KOPT-K1 (cell line): ENCODE measurements around the gene PALS1.

ENCODE experiments used
- H3K27ac ChIP-seq: fragments of 200-600 bp; sonication (generic); 2 replicates; pipeline ENCODE4 v1.5.1; 2016; ENCODE audit warnings: antibody characterized with exemption, mild to moderate bottlenecking, low read depth, low read length; ENCODE audit not compliant: poor library complexity, severe bottlenecking
- H3K36me3 ChIP-seq: fragments of 200-600 bp; sonication (generic); 2 replicates; pipeline ENCODE4 v1.5.1; 2017; ENCODE audit warnings: antibody characterized with exemption, mild to moderate bottlenecking, low read length, moderate library complexity; ENCODE audit not compliant: insufficient read depth
- H3K9me3 ChIP-seq: fragments of 200-600 bp; sonication (generic); 2 replicates; pipeline ENCODE4 v1.5.1; 2017; ENCODE audit warnings: antibody characterized with exemption, low read length, mild to moderate bottlenecking; ENCODE audit not compliant: insufficient read depth, poor library complexity, severe bottlenecking

Gene PALS1

DNA sequence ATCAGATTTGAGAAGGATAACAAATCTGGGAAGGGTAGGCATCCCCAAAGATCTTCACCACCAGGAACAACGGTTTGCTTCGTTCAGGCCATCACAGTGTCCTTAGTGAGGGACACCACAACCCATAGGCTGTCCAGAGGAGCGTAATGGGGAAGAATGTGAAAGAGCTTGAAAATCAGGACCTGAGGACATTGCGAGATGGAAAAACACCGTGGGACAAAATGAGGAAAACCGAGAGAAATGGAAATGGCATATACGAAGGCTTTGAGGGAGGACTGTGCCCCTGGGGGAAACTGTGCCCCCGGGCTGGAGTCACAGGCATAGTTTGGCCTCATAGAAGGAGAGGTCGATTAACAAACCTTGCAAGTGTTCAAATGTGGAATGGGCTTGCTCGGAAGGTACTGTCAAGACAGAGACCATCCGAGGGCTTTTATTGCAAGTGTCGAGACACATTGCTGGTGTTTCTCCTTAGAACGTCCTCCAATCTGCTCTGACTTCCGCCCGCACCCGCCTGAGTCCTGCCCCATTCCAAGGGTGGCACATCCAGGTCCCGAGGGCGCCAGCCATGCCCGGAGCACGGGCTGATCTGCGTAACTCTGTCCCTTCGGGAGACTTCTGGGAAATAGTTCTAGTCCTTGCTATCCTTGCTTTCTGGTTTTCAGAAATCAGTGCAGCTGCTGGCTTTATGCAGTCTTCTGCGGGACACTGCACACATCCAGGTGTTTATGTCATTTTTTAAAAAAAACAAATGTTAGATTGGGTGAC, 885 bp upstream of the PALS1 start:
- no peaks in the 10 kb centered on the region for H3K9me3 ChIP-seq
- peak overlapping the region; percentile 29 for H3K27ac ChIP-seq
- H3K36me3 ChIP-seq: no peaks in the 10 kb centered on the region

DNA sequence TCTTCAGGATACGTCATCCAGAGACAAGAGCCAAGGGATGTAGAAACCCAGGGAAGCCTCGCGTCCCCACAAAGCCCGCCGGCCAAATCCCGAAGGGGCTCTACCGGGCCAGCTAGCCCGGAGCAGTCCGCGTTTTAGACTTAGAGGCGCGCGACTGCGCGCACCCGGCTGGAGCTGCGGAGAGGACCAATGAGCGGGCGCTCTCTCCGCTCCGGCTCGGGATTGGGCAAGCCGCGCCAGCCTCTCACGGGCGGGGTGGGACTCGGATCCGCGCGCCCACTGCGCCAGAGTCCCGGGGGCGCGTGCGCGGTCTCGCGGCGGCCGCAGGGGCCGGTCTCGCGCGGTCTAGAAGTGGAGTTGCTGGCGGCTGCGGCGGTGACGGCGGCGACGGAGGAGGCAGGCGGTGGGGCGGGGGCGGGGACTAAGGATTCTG, 241 bp upstream of the PALS1 start:
- H3K27ac ChIP-seq: peak overlapping the region; percentile 61
- no peaks in the 10 kb centered on the region for H3K9me3 ChIP-seq
- H3K36me3 ChIP-seq: no peaks in the 10 kb centered on the region

DNA sequence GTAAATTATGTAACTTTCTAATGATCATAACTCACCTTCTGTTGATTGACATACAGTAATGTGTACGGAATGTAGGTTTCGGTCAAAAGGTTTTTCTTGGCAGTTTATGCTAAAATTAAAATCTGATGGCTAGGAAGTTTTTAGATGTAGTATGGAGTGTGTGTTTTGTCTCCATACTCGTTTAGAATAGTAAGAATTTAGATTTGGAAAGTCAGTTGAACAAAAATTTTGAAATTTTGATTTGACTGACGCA, 859 bp downstream of the PALS1 start:
- Histone ChIP-seq H3K9me3 (no peaks in the 10 kb centered on the region), H3K36me3 (no peaks in the 10 kb centered on the region), H3K27ac (peak overlapping the region; percentile 61)

DNA sequence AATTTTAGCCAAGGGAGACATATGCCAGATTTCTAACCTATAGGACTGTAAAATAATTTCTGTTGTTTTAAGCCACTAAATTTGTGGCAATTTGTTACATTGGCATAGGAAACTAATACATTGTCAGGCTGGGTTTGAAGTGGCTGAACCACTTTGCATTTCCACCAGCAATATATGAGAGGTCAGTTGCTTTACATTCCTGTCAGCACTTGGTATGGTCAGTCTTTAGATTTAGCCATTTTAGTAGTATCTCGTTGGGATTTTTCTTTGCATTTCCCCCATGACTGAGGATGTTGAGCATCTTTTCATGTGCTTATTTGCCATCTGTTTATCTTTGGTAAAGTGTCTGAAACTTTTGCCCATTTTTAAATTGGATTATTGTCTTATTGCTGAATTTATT, 3.9 kb downstream of the PALS1 start:
- Histone ChIP-seq H3K9me3 (no peaks in the 10 kb centered on the region), H3K36me3 (no peaks in the 10 kb centered on the region), H3K27ac (no peak overlapping the region)

DNA sequence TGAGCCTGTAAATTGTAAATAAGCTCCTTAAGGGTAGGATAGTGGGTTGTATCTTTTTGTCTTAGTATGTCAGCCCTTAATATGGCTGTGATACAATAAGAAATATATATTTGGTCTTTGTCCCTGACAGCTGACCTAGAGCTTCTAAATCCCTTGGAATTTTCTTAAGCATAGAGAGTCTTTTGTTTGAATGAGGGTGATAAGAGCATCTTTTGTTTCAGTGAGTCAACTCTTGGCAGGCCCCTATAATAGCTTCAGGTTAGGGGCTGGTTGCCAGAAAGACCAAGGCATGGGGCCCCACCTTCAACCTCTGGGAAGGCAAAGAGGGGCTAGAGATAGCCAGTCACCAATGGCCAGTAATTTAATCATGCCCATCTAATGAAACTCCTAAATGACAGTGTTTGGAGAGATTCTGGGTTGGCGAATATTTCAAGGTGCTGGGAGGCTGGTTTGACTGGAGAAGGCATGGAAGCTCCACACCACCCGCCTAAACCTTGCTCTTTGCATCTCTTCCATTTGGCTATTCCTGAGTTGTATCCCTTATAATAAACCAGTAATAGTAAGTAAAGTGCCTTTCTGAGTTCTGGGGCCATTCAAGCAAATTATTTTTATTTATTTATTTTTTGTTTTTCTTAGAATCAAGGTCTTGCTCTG, 10.5 kb downstream of the PALS1 start:
- Histone ChIP-seq H3K9me3 (no peaks in the 10 kb centered on the region), H3K36me3 (no peaks in the 10 kb centered on the region), H3K27ac (no peak overlapping the region)

DNA sequence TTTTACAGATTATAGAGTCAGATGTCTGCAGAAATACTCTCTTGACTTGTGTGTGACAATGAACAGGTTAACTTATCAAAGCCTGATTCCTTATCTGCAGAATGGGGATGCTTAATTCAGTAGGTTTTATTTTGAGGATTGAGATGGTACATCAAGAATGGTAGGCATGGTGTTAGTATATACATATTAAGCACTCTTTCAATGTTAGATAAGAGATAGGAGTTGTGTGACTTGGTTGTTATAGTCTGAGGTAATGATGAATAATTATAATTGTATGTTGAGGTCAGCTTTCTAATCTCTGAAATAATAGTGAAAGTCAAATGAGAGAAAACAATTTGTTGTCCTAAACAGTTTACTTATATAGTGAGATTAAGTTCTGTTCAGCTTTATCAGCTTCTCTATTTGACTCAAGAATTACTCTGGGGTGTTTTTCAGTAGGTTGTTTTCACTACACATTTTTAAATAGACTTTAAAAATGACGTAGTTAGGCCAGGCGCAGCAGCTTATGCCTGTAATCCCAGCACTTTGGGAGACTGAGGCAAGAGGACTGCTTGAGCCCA, 11.9 kb downstream of the PALS1 start:
- H3K9me3 ChIP-seq: no peaks in the 10 kb centered on the region
- H3K27ac ChIP-seq: no peak overlapping the region
- no peaks in the 10 kb centered on the region for H3K36me3 ChIP-seq

DNA sequence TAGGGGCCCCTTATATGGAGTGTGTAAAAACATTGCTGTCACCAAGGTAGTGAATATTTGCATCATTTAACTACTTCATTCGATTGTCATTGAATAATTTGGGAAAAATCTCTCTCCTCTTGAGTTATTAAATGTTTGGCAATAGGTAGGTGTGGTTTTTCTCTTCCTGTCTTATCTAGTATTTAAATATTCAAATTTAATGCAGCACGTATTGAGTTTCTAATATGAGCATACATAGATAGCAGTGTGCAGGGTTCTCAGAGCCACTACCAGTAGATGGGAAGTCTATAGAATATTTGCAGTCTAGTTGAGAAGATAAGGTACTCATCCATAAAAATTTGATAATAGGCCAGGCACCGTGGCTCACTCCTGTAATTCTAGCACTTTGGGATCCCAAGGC, 16.7 kb downstream of the PALS1 start:
- Histone ChIP-seq H3K36me3 (no peaks in the 10 kb centered on the region), H3K9me3 (no peaks in the 10 kb centered on the region), H3K27ac (no peak overlapping the region)

DNA sequence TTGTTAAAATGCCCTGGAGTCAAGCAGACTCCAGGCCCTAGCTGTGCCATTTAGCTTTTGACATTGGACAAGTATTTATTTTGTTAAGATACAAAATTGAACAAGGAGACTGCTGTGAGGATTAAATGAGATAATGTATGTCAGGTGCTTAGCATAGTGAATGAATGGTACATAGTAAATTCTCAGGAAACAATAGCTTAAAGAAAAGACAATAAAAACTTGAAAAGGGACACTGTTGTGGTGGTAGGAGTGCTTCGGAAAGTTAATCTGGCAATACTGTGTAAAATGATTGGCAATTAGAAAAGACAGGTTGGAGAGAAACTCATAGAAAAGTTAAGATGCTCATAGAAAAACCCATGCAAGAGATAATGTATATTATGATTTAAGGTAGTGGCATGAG, 19.7 kb downstream of the PALS1 start:
- Histone ChIP-seq H3K9me3 (no peaks in the 10 kb centered on the region), H3K27ac (no peak overlapping the region), H3K36me3 (no peaks in the 10 kb centered on the region)

DNA sequence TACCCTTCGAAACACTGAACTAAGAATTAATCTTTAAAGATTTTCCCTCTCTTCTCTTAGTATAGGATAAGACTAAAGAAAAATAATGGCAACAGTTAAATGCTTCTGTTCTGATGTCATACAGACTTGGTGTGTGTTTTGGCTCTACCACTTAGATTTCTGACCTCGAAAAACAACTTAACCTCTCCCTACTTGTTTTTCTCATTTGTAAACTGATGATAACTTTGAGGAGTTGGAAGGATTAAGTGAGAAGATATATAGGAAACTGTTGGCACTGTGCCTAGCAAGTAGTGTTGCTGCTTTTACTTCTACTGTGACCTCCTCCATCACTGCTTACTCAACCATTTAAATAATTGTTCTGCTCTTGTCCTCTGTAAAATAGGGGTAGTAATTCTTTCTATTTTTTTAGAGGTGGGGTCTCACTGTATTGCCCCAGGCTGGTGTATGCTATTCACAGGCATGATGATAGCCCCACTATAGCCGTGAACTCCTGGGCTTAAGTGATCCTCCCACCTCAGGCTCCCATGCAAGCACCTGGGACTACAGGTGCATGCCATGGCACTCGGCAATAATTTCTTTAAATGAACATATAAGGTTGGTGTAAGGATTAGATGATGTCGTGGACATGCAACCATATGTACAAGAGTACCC, 22.4 kb downstream of the PALS1 start:
- Histone ChIP-seq H3K36me3 (no peaks in the 10 kb centered on the region), H3K27ac (no peak overlapping the region)

DNA sequence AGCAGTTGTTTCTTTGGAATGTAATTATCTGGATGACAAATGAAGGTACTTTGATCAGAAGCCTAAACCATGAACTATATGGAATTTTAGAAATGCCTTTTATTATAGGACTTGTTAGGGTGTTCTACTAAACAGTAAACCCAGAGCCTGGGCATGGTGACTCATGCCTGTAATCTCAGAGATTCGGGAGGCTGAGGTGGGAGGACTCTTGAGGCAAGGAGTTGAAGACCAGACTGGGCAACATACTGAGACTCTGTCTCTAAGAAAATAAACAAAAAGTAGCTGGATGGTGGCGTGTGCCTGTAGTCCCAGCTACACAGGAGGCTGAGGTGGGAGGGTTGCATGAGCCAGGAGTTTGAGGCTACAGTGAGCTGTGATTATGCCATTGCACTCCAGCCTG, 23.9 kb downstream of the PALS1 start:
- Histone ChIP-seq H3K27ac (no peak overlapping the region), H3K9me3 (no peaks in the 10 kb centered on the region), H3K36me3 (no peaks in the 10 kb centered on the region)

More for the DNA sequence above, 22.4 kb downstream of the PALS1 start:
- no peaks in the 10 kb centered on the region for H3K9me3 ChIP-seq

DNA sequence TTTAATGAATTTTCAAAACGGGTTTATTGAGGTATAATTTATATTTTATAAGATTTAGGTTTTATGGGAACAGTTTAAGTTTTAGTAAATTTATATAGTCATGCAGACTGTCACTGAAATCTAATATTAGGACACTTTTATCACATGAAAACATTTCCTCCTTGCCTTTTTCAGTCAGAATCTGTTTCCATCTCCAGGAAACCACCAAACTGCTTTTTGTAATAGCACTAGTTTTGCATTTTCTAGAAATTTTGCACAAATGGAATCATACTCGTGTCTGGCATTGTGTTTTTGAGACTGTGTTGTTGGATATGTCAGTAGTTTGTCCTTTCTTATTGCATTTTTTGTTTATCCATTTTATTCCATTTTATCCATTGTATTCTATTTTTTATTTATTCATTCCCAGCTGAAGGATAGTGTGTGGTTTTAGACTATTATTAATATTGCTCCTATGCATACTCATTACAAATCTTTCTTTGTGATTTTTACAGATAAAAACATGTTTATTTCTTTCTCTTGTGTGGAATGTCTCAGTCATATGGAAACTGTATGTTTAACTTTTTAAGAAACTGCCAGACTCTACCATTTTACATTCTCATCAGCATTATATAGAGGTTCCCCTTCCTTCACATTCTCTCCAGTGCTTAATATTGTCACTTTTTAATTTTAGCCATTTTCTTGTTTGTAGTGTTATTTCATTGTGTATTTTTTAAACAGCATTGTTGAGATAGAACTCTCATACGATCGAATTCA, 26.5 kb downstream of the PALS1 start:
- no peaks in the 10 kb centered on the region for H3K9me3 ChIP-seq
- H3K27ac ChIP-seq: no peak overlapping the region
- no peaks in the 10 kb centered on the region for H3K36me3 ChIP-seq

DNA sequence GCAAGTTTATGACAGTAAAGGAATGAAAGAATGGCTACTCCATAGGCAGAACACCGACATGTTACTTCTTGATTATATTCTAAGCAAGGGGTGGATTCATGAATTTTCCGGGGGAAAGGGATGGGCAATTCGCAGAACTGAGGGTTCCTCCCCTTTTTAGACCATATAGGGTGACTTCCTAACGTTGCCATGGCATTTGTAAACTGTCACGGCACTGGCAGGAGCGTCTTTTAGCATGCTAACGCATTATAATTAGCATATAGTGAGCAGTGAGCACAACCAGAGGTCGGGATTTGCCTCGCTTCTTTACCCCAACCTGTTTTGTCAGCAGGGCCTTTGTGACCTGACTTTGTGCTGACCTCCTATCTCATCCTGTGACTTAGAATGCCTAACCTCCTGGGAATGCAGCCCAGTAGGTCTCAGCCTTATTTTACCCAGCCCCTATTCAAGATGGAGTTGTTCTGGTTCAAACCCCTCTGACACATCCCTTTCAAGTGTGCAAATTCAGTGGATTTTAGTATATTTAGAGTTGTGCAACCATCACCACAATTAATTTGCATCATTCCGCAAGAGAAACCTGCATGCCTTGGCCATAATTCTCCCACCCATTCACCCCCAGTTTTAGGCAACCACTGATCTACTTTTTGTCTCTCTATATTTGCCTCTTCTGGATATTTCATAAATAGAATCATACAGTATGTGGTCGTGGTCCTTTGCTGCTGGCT, 27.4 kb downstream of the PALS1 start:
- H3K36me3 ChIP-seq: no peaks in the 10 kb centered on the region
- no peak overlapping the region for H3K27ac ChIP-seq
- no peaks in the 10 kb centered on the region for H3K9me3 ChIP-seq

DNA sequence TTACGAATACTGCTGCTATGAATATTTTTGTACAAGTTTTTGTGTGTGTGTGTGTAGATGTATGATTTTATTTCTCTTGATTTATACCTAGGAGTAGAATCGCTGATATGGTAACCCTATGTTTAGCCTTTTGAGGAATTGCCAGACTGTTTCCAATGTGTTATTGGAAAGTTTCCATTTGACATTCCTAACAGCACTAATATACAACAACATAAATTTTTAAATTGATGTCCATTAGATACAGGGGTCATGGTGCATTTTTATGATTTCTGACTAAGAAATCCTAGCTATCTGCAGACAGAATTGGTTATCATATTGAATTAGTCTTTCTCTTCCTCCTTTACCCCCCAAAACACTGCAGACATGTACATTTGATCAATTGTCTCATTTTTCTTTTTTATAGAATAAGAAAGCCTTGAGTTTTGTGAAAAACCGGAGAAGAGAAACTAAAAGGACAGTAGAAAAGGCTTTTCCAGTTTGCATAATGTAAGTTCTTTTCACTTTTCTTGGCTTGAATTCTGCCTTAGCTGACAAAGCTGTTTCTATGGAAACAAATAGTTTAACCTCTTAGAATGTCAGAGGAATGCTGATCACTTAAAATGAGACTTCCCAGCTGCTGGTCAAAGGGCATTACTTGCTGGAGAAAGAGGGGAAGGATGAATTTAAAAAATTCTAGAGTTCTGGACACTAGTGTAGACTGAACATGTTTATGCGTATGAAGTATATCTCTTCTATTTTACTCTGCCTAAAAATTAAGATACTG, 28.2 kb downstream of the PALS1 start:
- Histone ChIP-seq H3K9me3 (no peaks in the 10 kb centered on the region), H3K36me3 (no peaks in the 10 kb centered on the region), H3K27ac (no peak overlapping the region)

DNA sequence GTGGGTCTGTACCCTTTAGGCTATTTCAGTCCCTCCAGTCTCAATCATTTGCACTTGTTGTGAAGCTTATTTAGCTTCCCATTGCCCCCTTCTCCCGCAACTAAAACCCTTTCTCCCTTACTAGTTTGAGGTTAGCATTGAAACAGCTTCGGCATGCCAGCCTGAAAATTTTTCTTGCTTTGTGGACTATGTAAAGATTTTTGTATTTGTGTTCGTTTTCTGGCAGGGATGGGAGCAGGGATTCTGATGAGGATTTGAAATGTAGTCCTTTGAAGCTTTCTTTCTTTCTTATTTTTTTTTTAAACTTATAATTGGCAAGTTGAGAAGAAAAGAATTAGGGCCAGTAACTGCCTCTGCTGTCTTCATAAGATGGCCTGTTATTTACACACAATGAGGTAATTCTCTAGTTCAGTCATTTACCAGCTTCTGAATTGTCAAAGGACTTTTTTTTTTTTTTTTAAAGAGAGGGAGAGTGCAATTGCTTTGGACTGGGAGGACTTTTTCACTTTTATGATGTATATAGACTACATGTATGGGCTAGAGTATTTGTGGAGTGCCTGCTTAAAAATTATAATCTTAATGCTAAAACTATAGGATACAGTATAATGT, 29.0 kb downstream of the PALS1 start:
- Histone ChIP-seq H3K9me3 (no peaks in the 10 kb centered on the region), H3K27ac (no peak overlapping the region), H3K36me3 (no peaks in the 10 kb centered on the region)
